Neutrophil (primary cell): ENCODE results near the gene TGM3.

ENCODE experiments used
- H3K27ac ChIP-seq: fragments of 200-600 bp; sonication (generic); 2 replicates; pipeline ENCODE4 v1.5.1; 2016; ENCODE audit warnings: mild to moderate bottlenecking, moderate library complexity
- H3K27me3 ChIP-seq: fragments of 200-600 bp; sonication (generic); 2 replicates; pipeline ENCODE4 v1.6.0; 2016; ENCODE audit warnings: mild to moderate bottlenecking
- H3K36me3 ChIP-seq: fragments of 200-600 bp; sonication (generic); 2 replicates; pipeline ENCODE4 v1.5.1; 2017
- H3K4me1 ChIP-seq, 2 experiments: fragments of 200-600 bp in 1 of 2; sonication (generic) in 1 of 2; 1 replicate in 1 of 2; 2 replicates in 1 of 2; pipeline versions ENCODE4 v1.5.1 to v1.6.1; 2013 to 2016; ENCODE audit warnings: low read depth in 1 of 2, low read length in 1 of 2, mild to moderate bottlenecking in 1 of 2, moderate library complexity in 1 of 2; ENCODE audit not compliant: control insufficient read depth in 1 of 2, insufficient read depth in 1 of 2
- H3K4me3 ChIP-seq, 2 experiments: fragments of 200-600 bp in 1 of 2; sonication (generic) in 1 of 2; 1 replicate in 1 of 2; 2 replicates in 1 of 2; pipeline ENCODE4 v1.5.1; 2013 to 2016; ENCODE audit warnings: low read depth in 1 of 2, low read length in 1 of 2, mild to moderate bottlenecking in 1 of 2, moderate library complexity in 1 of 2
- H3K9me3 ChIP-seq: fragments of 200-600 bp; sonication (generic); 2 replicates; pipeline ENCODE4 v1.5.1; 2016
- CTCF ChIP-seq: fragments of 200-600 bp; sonication (generic); IDR thresholded peaks from 2 replicates; pipeline ENCODE4 v1.5.1; 2016; ENCODE audit warnings: antibody characterized with exemption

Gene TGM3

GRCh38 chr20:2301164-2301622, 5.4 kb downstream of the TGM3 start:
- H3K4me1 ChIP-seq = peaks cover 65 to 70% of the 10 kb centered on the region in 2 experiments
- H3K36me3 ChIP-seq = no peaks in the 10 kb centered on the region
- TF ChIP-seq CTCF = peak; percentile 43
- H3K27me3 ChIP-seq = no peaks in the 10 kb centered on the region
- H3K9me3 ChIP-seq = no peaks in the 10 kb centered on the region
- peak overlapping the region; percentile 28 to 50 for H3K4me3 ChIP-seq
- peak overlapping the region; percentile 99 for H3K27ac ChIP-seq

- no peaks in the 10 kb centered on the region for H3K27me3 ChIP-seq
- TF ChIP-seq CTCF = no peak
- peak overlapping the region; percentile 99 for H3K27ac ChIP-seq
- H3K4me1 ChIP-seq = peaks cover 51 to 57% of the 10 kb centered on the region in 2 experiments
- H3K4me3 ChIP-seq = no peak overlapping the region
- no peaks in the 10 kb centered on the region for H3K36me3 ChIP-seq
- no peaks in the 10 kb centered on the region for H3K9me3 ChIP-seq
These were observed 6.7 kb downstream of the TGM3 start for GRCh38 chr20:2302384-2303060.

GRCh38 chr20:2303673-2304072, 7.9 kb downstream of the TGM3 start:
- H3K4me3 ChIP-seq = no peak overlapping the region
- no peaks in the 10 kb centered on the region for H3K36me3 ChIP-seq
- H3K4me1 ChIP-seq = peaks cover 44 to 46% of the 10 kb centered on the region in 2 experiments
- no peak for TF ChIP-seq CTCF
- H3K27ac ChIP-seq = no peak overlapping the region
- H3K9me3 ChIP-seq = no peaks in the 10 kb centered on the region
- no peaks in the 10 kb centered on the region for H3K27me3 ChIP-seq

- peaks cover 41 to 42% of the 10 kb centered on the region in 2 experiments for H3K4me1 ChIP-seq
- no peak overlapping the region for H3K4me3 ChIP-seq
- no peak for TF ChIP-seq CTCF
- H3K9me3 ChIP-seq = no peaks in the 10 kb centered on the region
- no peaks in the 10 kb centered on the region for H3K36me3 ChIP-seq
- no peaks in the 10 kb centered on the region for H3K27me3 ChIP-seq
- no peak overlapping the region for H3K27ac ChIP-seq
These were observed 8.4 kb downstream of the TGM3 start for GRCh38 chr20:2304180-2304579.

GRCh38 chr20:2305029-2305428, 9.2 kb downstream of the TGM3 start:
- no peaks in the 10 kb centered on the region for H3K27me3 ChIP-seq
- TF ChIP-seq CTCF = no peak
- H3K27ac ChIP-seq = peak overlapping the region; percentile 31

More at GRCh38 chr20:2305029-2305428, 9.2 kb downstream of the TGM3 start:
- Histone ChIP-seq H3K4me3 (no peak overlapping the region), H3K9me3 (no peaks in the 10 kb centered on the region), H3K36me3 (no peaks in the 10 kb centered on the region), H3K4me1 (peaks cover 40 to 41% of the 10 kb centered on the region in 2 experiments)
